Left ventricle myocardium inferior (tissue), 1 donor: ENCODE measurements around the gene SLC25A45. TPM values are rescaled to one million over a fixed set of nuclear protein-coding genes. Genes with fewer than 3 reads are reported as not detected.

Source experiments
- DNase-seq: peaks from one replicate; pipeline ENCODE4 v3.0.0-alpha.2; 2020
- H3K27ac ChIP-seq: fragments of 200-600 bp; replicated peaks from 2 replicates; pipeline ENCODE4 v1.8.0; 2021
- H3K27me3 ChIP-seq: fragments of 200-600 bp; 2 replicates; pipeline ENCODE4 v1.8.0; 2021; ENCODE audit warnings: low read depth
- H3K36me3 ChIP-seq: fragments of 200-600 bp; 2 replicates; pipeline ENCODE4 v1.8.0; 2021
- H3K4me1 ChIP-seq: fragments of 200-600 bp; 2 replicates; pipeline ENCODE4 v1.8.0; 2021
- H3K4me3 ChIP-seq: fragments of 200-600 bp; 2 replicates; pipeline ENCODE4 v1.8.0; 2021; ENCODE audit warnings: mild to moderate bottlenecking, moderate library complexity
- H3K9me3 ChIP-seq: fragments of 200-600 bp; replicated peaks from 2 replicates; pipeline ENCODE4 v1.8.0; 2021
- CTCF ChIP-seq: fragments of 200-600 bp; IDR thresholded peaks from 2 replicates; pipeline ENCODE4 v1.8.0; 2021; ENCODE audit warnings: antibody characterized with exemption, mild to moderate bottlenecking, borderline replicate concordance
- intact Hi-C: fragments of 100-400 bp; cut with micrococcal nuclease; formaldehyde crosslinking; loops from one replicate; pipeline ENCODE4 v1.11.0; 2022
- total RNA-seq: library from RNA; stranded (reverse); fragmentation: NEBNext Ultra II Directional; extraction: Animal tissue kit (Norgen Biotek cat#: 25700); gene quantifications from one replicate; pipeline ENCODE4 v1.2.1, GENCODE V29; 2021
- donor health status: DM: no; HTN: yes; CAD: no; lungs with severe emphysema.

SLC25A45 gene
- total RNA-seq, 1 donor from 2014 or later, result 5.0 TPM

- Histone ChIP-seq H3K27ac (no peak overlapping the region), H3K27me3 (no peaks in the 10 kb centered on the region), H3K36me3 (no peaks in the 10 kb centered on the region), H3K4me1 (peaks cover 34% of the 10 kb centered on the region), H3K9me3 (no peaks in the 10 kb centered on the region), H3K4me3 (no peak overlapping the region)
- no peak for TF ChIP-seq CTCF
- no peak for DNase-seq
- intact Hi-C loops, result no loop called here
Measured at GRCh38 chr11:65375012-65375411, 7.4 kb downstream of the SLC25A45 start.

- intact Hi-C loops, result loop anchor here (5.0 kb wide), 1 partner anchor 143 kb away; no protein-coding TSS in a partner anchor
- Histone ChIP-seq H3K36me3 (no peaks in the 10 kb centered on the region), H3K27ac (no peak overlapping the region), H3K4me3 (no peak overlapping the region), H3K4me1 (peaks cover 34% of the 10 kb centered on the region), H3K9me3 (no peaks in the 10 kb centered on the region), H3K27me3 (no peaks in the 10 kb centered on the region)
- TF ChIP-seq CTCF, result no peak
- no peak for DNase-seq
Measured at GRCh38 chr11:65373839-65374580, 8.4 kb downstream of the SLC25A45 start.

GRCh38 chr11:65370659-65371049 lies 11.8 kb downstream of the SLC25A45 start:
- DNase-seq, result no peak
- Histone ChIP-seq H3K27me3 (no peaks in the 10 kb centered on the region), H3K4me1 (peaks cover 40% of the 10 kb centered on the region), H3K9me3 (no peaks in the 10 kb centered on the region), H3K36me3 (no peaks in the 10 kb centered on the region), H3K27ac (peak overlapping the region; percentile 89), H3K4me3 (no peak overlapping the region)
- intact Hi-C loops, result loop anchor here (5.0 kb wide), 1 partner anchor 147 kb away; no protein-coding TSS in a partner anchor
- TF ChIP-seq CTCF, result no peak

GRCh38 chr11:65366340-65366773 lies 16.1 kb downstream of the SLC25A45 start:
- intact Hi-C loops, result no loop called here
- peak; percentile 83 for TF ChIP-seq CTCF
- peak overlapping the region; percentile 83 for H3K27ac ChIP-seq

GRCh38 chr11:65363770-65364169 lies 18.7 kb downstream of the SLC25A45 start:
- intact Hi-C loops, result no loop called here
- Histone ChIP-seq H3K4me3 (no peak overlapping the region), H3K9me3 (no peaks in the 10 kb centered on the region), H3K27ac (no peak overlapping the region), H3K27me3 (no peaks in the 10 kb centered on the region), H3K36me3 (no peaks in the 10 kb centered on the region), H3K4me1 (peaks cover 24% of the 10 kb centered on the region)
- TF ChIP-seq CTCF, result no peak
- no peak for DNase-seq

More at GRCh38 chr11:65366340-65366773, 16.1 kb downstream of the SLC25A45 start:
- DNase-seq, result no peak
- H3K4me3 ChIP-seq, result no peak overlapping the region
- H3K9me3 ChIP-seq, result no peaks in the 10 kb centered on the region
- peaks cover 28% of the 10 kb centered on the region for H3K4me1 ChIP-seq
- H3K27me3 ChIP-seq, result no peaks in the 10 kb centered on the region
- H3K36me3 ChIP-seq, result no peaks in the 10 kb centered on the region
